ENCODE data around the gene PIGQ.

GRCh38 chr16:552171-552570, 17.6 kb upstream of the PIGQ start:
- no peak for TF ChIP-seq RXRA (IDR thresholded peaks at IDR 0.05; ENCODE audit: insufficient read depth, low read depth, low read length)
- no peak for TF ChIP-seq CTCF (IDR thresholded peaks at IDR 0.05; ENCODE audit: control extremely low read depth in 1 of 3, insufficient read depth in 1 of 3, low read depth in 1 of 3, low read length in 3 of 3)
- no peak for TF ChIP-seq HDAC2 (IDR thresholded peaks at IDR 0.05; ENCODE audit: borderline replicate concordance in 1 of 2, low read depth in 2 of 2, low read length in 2 of 2)
- TF ChIP-seq POLR2AphosphoS5 (IDR thresholded peaks at IDR 0.05; ENCODE audit: low read depth, low read length) = no peak
- no peak for TF ChIP-seq NRF1 (IDR thresholded peaks at IDR 0.05; ENCODE audit: low read depth, low read length)
- no peak for TF ChIP-seq SUZ12 (IDR thresholded peaks at IDR 0.05; ENCODE audit: low read length)
- TF ChIP-seq SIX5 (IDR thresholded peaks at IDR 0.05; ENCODE audit: low read depth, low read length) = no peak
- no peak for TF ChIP-seq TCF12 (IDR thresholded peaks at IDR 0.05; ENCODE audit: low read depth, low read length)
- TF ChIP-seq EZH2 (IDR thresholded peaks at IDR 0.05; ENCODE audit: low read depth, low read length, severe bottlenecking) = no peak
- TF ChIP-seq YY1 (IDR thresholded peaks at IDR 0.05; ENCODE audit: low read depth, low read length) = no peak
- no peak for TF ChIP-seq RFX5 (IDR thresholded peaks at IDR 0.05; ENCODE audit: borderline replicate concordance, low read depth, low read length)
- no peak for TF ChIP-seq KDM4A (IDR thresholded peaks at IDR 0.05; ENCODE audit: low read depth, low read length, severe bottlenecking)
- TF ChIP-seq POLR2A (IDR thresholded peaks at IDR 0.05; ENCODE audit: control extremely low read depth in 1 of 2, low read depth in 2 of 2, low read length in 2 of 2) = no peak
- TF ChIP-seq BCL11A (IDR thresholded peaks at IDR 0.05; ENCODE audit: low read depth in 2 of 2, low read length in 2 of 2) = no peak

All from H1 (cell line).